Measurements from ENCODE around the gene PDGFC. TPM values are rescaled to one million over a fixed set of nuclear protein-coding genes. Genes with fewer than 3 reads are reported as not detected.

Gene PDGFC
- total RNA-seq, 1 donor from 2014 or later = 42.5 TPM

- Mint-ChIP-seq H3K4me1 (ENCODE audit: low read depth) (no peaks in the 10 kb centered on the region), H3K27ac (no peak overlapping the region), H3K9me3 (ENCODE audit: low read depth) (peaks cover 19% of the 10 kb centered on the region), H3K36me3 (ENCODE audit: insufficient read depth) (peaks cover 15% of the 10 kb centered on the region), H3K27me3 (no peaks in the 10 kb centered on the region), H3K4me3 (ENCODE audit: low read depth) (no peak overlapping the region)
- TF ChIP-seq CTCF (IDR thresholded peaks at IDR 0.05; ENCODE audit: unreplicated experiment) = no peak
- no peak for DNase-seq (ENCODE audit: low spot score, unreplicated experiment)
Measured at GRCh38 chr4:156885374-156885773, 86.2 kb downstream of the PDGFC start.

GRCh38 chr4:156884183-156884582 lies 87.4 kb downstream of the PDGFC start:
- Mint-ChIP-seq H3K4me1 (ENCODE audit: low read depth) (peaks cover 4% of the 10 kb centered on the region), H3K27ac (no peak overlapping the region), H3K9me3 (ENCODE audit: low read depth) (peaks cover 19% of the 10 kb centered on the region), H3K27me3 (no peaks in the 10 kb centered on the region), H3K36me3 (ENCODE audit: insufficient read depth) (peaks cover 16% of the 10 kb centered on the region), H3K4me3 (ENCODE audit: low read depth) (no peak overlapping the region)
- no peak for DNase-seq (ENCODE audit: low spot score, unreplicated experiment)
- no peak for TF ChIP-seq CTCF (IDR thresholded peaks at IDR 0.05; ENCODE audit: unreplicated experiment)

GRCh38 chr4:156875704-156876103 lies 95.9 kb downstream of the PDGFC start:
- DNase-seq (ENCODE audit: low spot score, unreplicated experiment) = no peak
- TF ChIP-seq CTCF (IDR thresholded peaks at IDR 0.05; ENCODE audit: unreplicated experiment) = no peak
- H3K4me3 Mint-ChIP-seq (ENCODE audit: low read depth) = no peak overlapping the region
- H3K9me3 Mint-ChIP-seq (ENCODE audit: low read depth) = peaks cover 4% of the 10 kb centered on the region
- no peak overlapping the region for H3K27ac Mint-ChIP-seq
- H3K4me1 Mint-ChIP-seq (ENCODE audit: low read depth) = peaks cover 11% of the 10 kb centered on the region
- H3K27me3 Mint-ChIP-seq = no peaks in the 10 kb centered on the region
- H3K36me3 Mint-ChIP-seq (ENCODE audit: insufficient read depth) = peaks cover 4% of the 10 kb centered on the region

GRCh38 chr4:156875055-156875454 lies 96.5 kb downstream of the PDGFC start:
- no peak overlapping the region for H3K4me3 Mint-ChIP-seq (ENCODE audit: low read depth)
- H3K36me3 Mint-ChIP-seq (ENCODE audit: insufficient read depth) = no peaks in the 10 kb centered on the region
- H3K9me3 Mint-ChIP-seq (ENCODE audit: low read depth) = no peaks in the 10 kb centered on the region
- no peak overlapping the region for H3K27ac Mint-ChIP-seq
- no peaks in the 10 kb centered on the region for H3K27me3 Mint-ChIP-seq
- H3K4me1 Mint-ChIP-seq (ENCODE audit: low read depth) = peaks cover 11% of the 10 kb centered on the region
- TF ChIP-seq CTCF (IDR thresholded peaks at IDR 0.05; ENCODE audit: unreplicated experiment) = no peak
- DNase-seq (ENCODE audit: low spot score, unreplicated experiment) = no peak

- no peak for DNase-seq (ENCODE audit: low spot score, unreplicated experiment)
- no peaks in the 10 kb centered on the region for H3K9me3 Mint-ChIP-seq (ENCODE audit: low read depth)
- H3K27me3 Mint-ChIP-seq = no peaks in the 10 kb centered on the region
- no peaks in the 10 kb centered on the region for H3K36me3 Mint-ChIP-seq (ENCODE audit: insufficient read depth)
- H3K4me1 Mint-ChIP-seq (ENCODE audit: low read depth) = peaks cover 3% of the 10 kb centered on the region
- TF ChIP-seq CTCF (IDR thresholded peaks at IDR 0.05; ENCODE audit: unreplicated experiment) = no peak
- no peak overlapping the region for H3K4me3 Mint-ChIP-seq (ENCODE audit: low read depth)
- no peak overlapping the region for H3K27ac Mint-ChIP-seq
Measured at GRCh38 chr4:156873799-156874198, 97.8 kb downstream of the PDGFC start.
